Keratinocyte (primary cell): ENCODE measurements around the gene CDH13. TPM values are rescaled to one million over a fixed set of nuclear protein-coding genes. Genes with fewer than 3 reads are reported as not detected.

Experiments used
- DNase-seq: peaks from one replicate; pipeline ENCODE4 v3.0.0-alpha.2; 2011; ENCODE audit warnings: low read depth, missing footprints, low spot score
- FAIRE-seq: peaks from 2 replicates; lab custom pipeline; 2011; peaks lifted over from hg19 to GRCh38; lab: Jason Lieb, UNC
- H2AFZ ChIP-seq: 2 replicates; pipeline ENCODE4 v1.6.0; 2012; ENCODE audit warnings: low read length, control low read depth, inconsistent platforms; ENCODE audit not compliant: control insufficient read depth
- H3K27ac ChIP-seq: 2 replicates; pipeline ENCODE4 v1.5.1; 2011; ENCODE audit warnings: low read length; ENCODE audit not compliant: control insufficient read depth, insufficient read depth
- H3K27me3 ChIP-seq: 3 replicates; pipeline ENCODE4 v1.6.0; 2011; ENCODE audit warnings: low read length; ENCODE audit not compliant: control insufficient read depth, insufficient read depth; ENCODE audit errors: extremely low read depth
- H3K36me3 ChIP-seq, 2 experiments: 2 replicates in 1 of 2; 3 replicates in 1 of 2; pipeline ENCODE4 v1.5.1; 2011; ENCODE audit warnings: low read length in 2 of 2, mild to moderate bottlenecking in 1 of 2; ENCODE audit not compliant: control insufficient read depth in 2 of 2, insufficient read depth in 2 of 2; ENCODE audit errors: extremely low read depth in 1 of 2
- H3K4me1 ChIP-seq: 3 replicates; pipeline ENCODE4 v1.5.1; 2011; ENCODE audit warnings: low read length; ENCODE audit not compliant: control insufficient read depth, insufficient read depth; ENCODE audit errors: extremely low read depth
- H3K4me2 ChIP-seq: 3 replicates; pipeline ENCODE4 v1.6.0; 2011; ENCODE audit warnings: low read depth, low read length; ENCODE audit not compliant: control insufficient read depth, insufficient read depth; ENCODE audit errors: extremely low read depth
- H3K4me3 ChIP-seq, 3 experiments: fragments of 200-600 bp in 1 of 3; sonication (generic) in 1 of 3; 2 replicates in 2 of 3; 3 replicates in 1 of 3; pipeline ENCODE4 v1.5.1; 2011 to 2016; ENCODE audit warnings: low read length in 3 of 3, mild to moderate bottlenecking in 3 of 3, control low read depth in 2 of 3, inconsistent platforms in 1 of 3, low read depth in 1 of 3, mixed read lengths in 1 of 3, mixed run types in 1 of 3, moderate library complexity in 1 of 3; ENCODE audit not compliant: control insufficient read depth in 2 of 3, insufficient read depth in 2 of 3; ENCODE audit errors: extremely low read depth in 1 of 3
- H3K79me2 ChIP-seq: 2 replicates; pipeline ENCODE4 v1.6.0; 2012; ENCODE audit warnings: low read length; ENCODE audit not compliant: control insufficient read depth, insufficient read depth
- H3K9ac ChIP-seq: 3 replicates; pipeline ENCODE4 v1.6.0; 2011; ENCODE audit warnings: low read length; ENCODE audit not compliant: control insufficient read depth, insufficient read depth; ENCODE audit errors: extremely low read depth
- H3K9me1 ChIP-seq: 3 replicates; pipeline ENCODE4 v1.6.0; 2011; ENCODE audit warnings: low read length; ENCODE audit not compliant: control insufficient read depth, insufficient read depth; ENCODE audit errors: extremely low read depth
- H3K9me3 ChIP-seq: 2 replicates; pipeline ENCODE4 v1.5.1; 2012; ENCODE audit warnings: low read depth, low read length; ENCODE audit not compliant: control insufficient read depth
- H4K20me1 ChIP-seq: 3 replicates; pipeline ENCODE4 v1.6.0; 2011; ENCODE audit warnings: low read length; ENCODE audit not compliant: control insufficient read depth, insufficient read depth; ENCODE audit errors: extremely low read depth
- EZH2 ChIP-seq: IDR thresholded peaks from one replicate; pipeline ENCODE4 v1.6.1; 2012; ENCODE audit warnings: inconsistent platforms, mild to moderate bottlenecking, low read length, moderate library complexity
- dilution Hi-C: fragments of 300-500 bp; cut with MboI; formaldehyde crosslinking; loops from one replicate; pipeline ENCODE4 v1.7.0; 2020; ENCODE audit warnings: low sequenced_read_pairs; ENCODE audit not compliant: extremely low pct_ligation_motif_present
- polyA plus RNA-seq, 5 experiments: library from polyadenylated mRNA; depleted of rRNA in 3 of 5; stranded (reverse) in 3 of 5; stranded (forward) in 1 of 5; unstranded in 1 of 5; fragments of >200 nt; gene quantifications; 1 replicate in 1 of 5; 2 replicates in 3 of 5; 3 replicates in 1 of 5; pipeline versions ENCODE4 v1.2.1 to v1.2.3, GENCODE V29; 2011 to 2012; ENCODE audit warnings: missing spikeins in 2 of 5, low read depth in 1 of 5, low replicate concordance in 1 of 5
- TF ChIP-seq, protein P1 (sequence below), 3 experiments: IDR thresholded peaks in 1 of 3; conservative IDR thresholded peaks in 1 of 3; optimal IDR thresholded peaks in 1 of 3; 2 replicates in 2 of 3; 3 replicates in 1 of 3; pipeline versions ENCODE3 to v1.5.1; 2011; ENCODE audit warnings: low read length in 3 of 3, mild to moderate bottlenecking in 3 of 3, moderate library complexity in 2 of 3, control low read depth in 1 of 3, inconsistent platforms in 1 of 3; ENCODE audit not compliant: insufficient read depth in 2 of 3; ENCODE audit errors: extremely low read depth in 1 of 3

The CDH13 gene
- polyA plus RNA-seq, 1 donor (not counting 4 experiments of a cell fraction or from before 2014, with no cell fraction given): 111 TPM

- peak overlapping the region; percentile 26 for H3K9ac ChIP-seq
- peak overlapping the region in 1 of 3 experiments; percentile 23 for H3K4me3 ChIP-seq
- peaks cover 80% of the 10 kb centered on the region for H3K4me1 ChIP-seq
- FAIRE-seq (no peak), DNase-seq (no peak)
- no peaks in the 10 kb centered on the region for H4K20me1 ChIP-seq
- H3K27ac ChIP-seq: peak overlapping the region; percentile 52
- H3K9me1 ChIP-seq: no peaks in the 10 kb centered on the region
- dilution Hi-C loops: no loop called here
- no peaks in the 10 kb centered on the region for H3K9me3 ChIP-seq
- TF ChIP-seq, protein P1, sequence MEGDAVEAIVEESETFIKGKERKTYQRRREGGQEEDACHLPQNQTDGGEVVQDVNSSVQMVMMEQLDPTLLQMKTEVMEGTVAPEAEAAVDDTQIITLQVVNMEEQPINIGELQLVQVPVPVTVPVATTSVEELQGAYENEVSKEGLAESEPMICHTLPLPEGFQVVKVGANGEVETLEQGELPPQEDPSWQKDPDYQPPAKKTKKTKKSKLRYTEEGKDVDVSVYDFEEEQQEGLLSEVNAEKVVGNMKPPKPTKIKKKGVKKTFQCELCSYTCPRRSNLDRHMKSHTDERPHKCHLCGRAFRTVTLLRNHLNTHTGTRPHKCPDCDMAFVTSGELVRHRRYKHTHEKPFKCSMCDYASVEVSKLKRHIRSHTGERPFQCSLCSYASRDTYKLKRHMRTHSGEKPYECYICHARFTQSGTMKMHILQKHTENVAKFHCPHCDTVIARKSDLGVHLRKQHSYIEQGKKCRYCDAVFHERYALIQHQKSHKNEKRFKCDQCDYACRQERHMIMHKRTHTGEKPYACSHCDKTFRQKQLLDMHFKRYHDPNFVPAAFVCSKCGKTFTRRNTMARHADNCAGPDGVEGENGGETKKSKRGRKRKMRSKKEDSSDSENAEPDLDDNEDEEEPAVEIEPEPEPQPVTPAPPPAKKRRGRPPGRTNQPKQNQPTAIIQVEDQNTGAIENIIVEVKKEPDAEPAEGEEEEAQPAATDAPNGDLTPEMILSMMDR (optimal IDR thresholded peaks at IDR 0.05 in 1 of 3, IDR thresholded peaks at IDR 0.05 in 1 of 3, conservative IDR thresholded peaks at IDR 0.05 in 1 of 3; ENCODE audit: extremely low read depth in 1 of 3, insufficient read depth in 2 of 3, low read length in 3 of 3): no peak
- no peak for TF ChIP-seq EZH2
- H3K36me3 ChIP-seq: peaks cover 0 to 15% of the 10 kb centered on the region in 2 experiments
- no peaks in the 10 kb centered on the region for H3K27me3 ChIP-seq
- H3K79me2 ChIP-seq: peaks cover 77% of the 10 kb centered on the region
- H3K4me2 ChIP-seq: peak overlapping the region; percentile 73
- H2AFZ ChIP-seq: no peak overlapping the region
These were observed 10.2 kb downstream of the CDH13 start for GRCh38 chr16:82636958-82637357.

DNA sequence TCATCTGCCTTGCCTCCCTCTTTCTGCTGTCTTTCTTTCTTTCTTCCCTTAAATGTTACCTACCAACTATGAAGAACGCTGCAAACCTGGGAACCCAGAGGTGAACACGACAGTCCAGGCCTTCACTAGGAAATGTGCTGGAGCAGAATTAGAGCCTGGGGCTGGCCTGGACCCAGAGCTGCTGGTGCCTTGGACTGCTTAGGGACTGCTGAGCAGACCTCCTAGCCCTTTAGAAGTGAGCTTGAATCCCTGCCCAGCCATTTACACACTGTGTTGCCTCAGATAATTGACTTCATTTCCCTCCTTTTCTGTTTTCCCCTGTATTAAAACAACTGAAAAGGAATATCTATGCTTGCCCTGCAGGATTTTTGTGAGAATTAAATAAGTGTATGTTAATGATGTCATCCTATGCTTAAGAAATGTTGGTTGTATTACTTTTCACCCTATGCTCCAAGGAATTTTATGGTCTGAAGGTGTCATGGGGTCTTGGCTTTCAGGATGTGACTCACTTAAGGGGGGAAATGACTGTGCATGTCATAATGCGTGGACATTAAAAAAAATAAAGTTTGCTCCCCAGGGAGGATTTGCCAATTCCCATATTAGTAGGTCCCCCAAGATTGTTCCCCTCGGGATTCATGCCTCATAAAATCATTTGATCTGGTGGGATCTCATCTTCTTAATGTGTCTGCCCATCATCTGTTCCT, 11.5 kb downstream of the CDH13 start:
- Histone ChIP-seq H3K4me2 (peak overlapping the region; percentile 68), H3K36me3 (peaks cover 0 to 10% of the 10 kb centered on the region in 2 experiments), H3K9me1 (no peaks in the 10 kb centered on the region), H3K27me3 (no peaks in the 10 kb centered on the region), H3K9me3 (no peaks in the 10 kb centered on the region), H3K4me3 (peak overlapping the region in 2 of 3 experiments; percentile 14 to 26), H3K27ac (peak overlapping the region; percentile 82), H4K20me1 (no peaks in the 10 kb centered on the region), H3K9ac (peak overlapping the region; percentile 61), H3K79me2 (peaks cover 77% of the 10 kb centered on the region), H3K4me1 (peaks cover 67% of the 10 kb centered on the region), H2AFZ (no peak overlapping the region)
- no peak for DNase-seq
- no peak for TF ChIP-seq EZH2
- TF ChIP-seq, protein P1 (optimal IDR thresholded peaks at IDR 0.05 in 1 of 3, IDR thresholded peaks at IDR 0.05 in 1 of 3, conservative IDR thresholded peaks at IDR 0.05 in 1 of 3; ENCODE audit: extremely low read depth in 1 of 3, insufficient read depth in 2 of 3, low read length in 3 of 3): no peak
- FAIRE-seq: no peak
- dilution Hi-C loops: no loop called here
